GM12865 (cell line): ENCODE measurements around the gene AQP6.

Experiments used
- DNase-seq: peaks from one replicate; pipeline ENCODE4 v3.0.0; 2010; ENCODE audit warnings: low read depth
- H3K4me3 ChIP-seq: 2 replicates; pipeline ENCODE4 v1.5.1; 2011; ENCODE audit warnings: mild to moderate bottlenecking, low read depth, low read length, control low read depth
- TF ChIP-seq, protein P1 (sequence below): IDR thresholded peaks from 2 replicates; pipeline ENCODE4 v1.5.1; 2011; ENCODE audit warnings: low read length, control low read depth, low read depth, inconsistent platforms; ENCODE audit not compliant: insufficient read depth; ENCODE audit errors: missing control alignments

AQP6 gene

DNA sequence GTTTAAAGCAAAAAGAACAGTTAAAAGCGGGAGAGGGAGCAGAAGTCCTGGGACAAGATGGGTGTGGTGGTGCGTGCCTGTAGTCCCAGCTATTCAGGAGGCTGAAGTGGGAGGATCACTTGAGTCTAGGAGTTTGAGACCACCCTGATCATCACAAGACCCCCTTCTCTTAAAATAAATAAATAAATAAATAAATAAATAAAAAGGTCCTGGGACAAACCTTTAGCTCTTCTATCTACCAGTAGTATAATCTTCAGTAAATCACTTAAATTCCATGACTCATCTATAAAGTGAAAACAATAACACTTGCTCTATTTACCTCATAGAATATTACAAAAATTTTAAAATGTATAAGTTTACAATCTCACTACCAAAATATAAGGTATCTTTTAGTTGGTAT lies 46.8 kb downstream of the AQP6 start:
- TF ChIP-seq, protein P1, sequence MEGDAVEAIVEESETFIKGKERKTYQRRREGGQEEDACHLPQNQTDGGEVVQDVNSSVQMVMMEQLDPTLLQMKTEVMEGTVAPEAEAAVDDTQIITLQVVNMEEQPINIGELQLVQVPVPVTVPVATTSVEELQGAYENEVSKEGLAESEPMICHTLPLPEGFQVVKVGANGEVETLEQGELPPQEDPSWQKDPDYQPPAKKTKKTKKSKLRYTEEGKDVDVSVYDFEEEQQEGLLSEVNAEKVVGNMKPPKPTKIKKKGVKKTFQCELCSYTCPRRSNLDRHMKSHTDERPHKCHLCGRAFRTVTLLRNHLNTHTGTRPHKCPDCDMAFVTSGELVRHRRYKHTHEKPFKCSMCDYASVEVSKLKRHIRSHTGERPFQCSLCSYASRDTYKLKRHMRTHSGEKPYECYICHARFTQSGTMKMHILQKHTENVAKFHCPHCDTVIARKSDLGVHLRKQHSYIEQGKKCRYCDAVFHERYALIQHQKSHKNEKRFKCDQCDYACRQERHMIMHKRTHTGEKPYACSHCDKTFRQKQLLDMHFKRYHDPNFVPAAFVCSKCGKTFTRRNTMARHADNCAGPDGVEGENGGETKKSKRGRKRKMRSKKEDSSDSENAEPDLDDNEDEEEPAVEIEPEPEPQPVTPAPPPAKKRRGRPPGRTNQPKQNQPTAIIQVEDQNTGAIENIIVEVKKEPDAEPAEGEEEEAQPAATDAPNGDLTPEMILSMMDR, result no peak
- no peak for DNase-seq
- no peak overlapping the region for H3K4me3 ChIP-seq

DNA sequence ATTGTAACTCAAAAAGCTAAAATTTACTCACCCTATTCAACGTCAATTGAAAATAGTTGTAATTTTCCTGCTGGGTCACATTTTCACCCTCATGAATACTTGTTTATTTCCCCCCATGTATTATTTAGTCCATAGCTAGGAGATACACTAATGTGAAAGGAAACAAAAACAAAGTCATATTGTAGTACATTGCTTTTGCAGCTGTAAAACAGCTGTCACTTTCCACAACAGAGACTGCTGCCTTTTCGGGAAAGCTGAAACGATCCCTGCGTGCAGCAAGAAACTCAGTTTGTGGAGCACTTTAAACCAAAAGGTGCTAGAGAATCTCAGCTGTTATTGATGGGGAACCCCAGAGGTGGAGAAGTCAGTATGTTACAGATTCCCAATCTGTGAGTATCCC lies 48.3 kb downstream of the AQP6 start:
- DNase-seq, result no peak
- TF ChIP-seq, protein P1, result no peak
- H3K4me3 ChIP-seq, result no peak overlapping the region

DNA sequence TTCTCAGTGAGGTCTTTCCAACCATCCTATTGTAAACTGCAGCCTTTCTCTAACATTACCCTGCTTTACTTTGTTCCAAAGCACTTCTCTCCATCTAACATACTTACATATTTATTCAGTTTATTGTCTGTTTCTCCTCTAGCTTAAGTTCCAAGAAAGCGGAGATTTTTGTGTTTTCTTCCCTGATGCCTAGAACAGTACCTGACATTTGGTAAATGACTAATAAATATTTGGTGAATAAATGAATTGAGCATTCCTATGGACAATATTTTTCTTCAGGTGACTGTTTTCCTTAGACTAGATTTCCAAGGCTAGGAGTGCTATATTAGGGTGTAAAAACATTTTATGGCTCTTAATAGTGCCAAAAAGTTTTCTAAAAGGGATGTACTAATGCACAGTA lies 50.2 kb downstream of the AQP6 start:
- DNase-seq, result no peak
- TF ChIP-seq, protein P1, result no peak
- H3K4me3 ChIP-seq, result no peak overlapping the region

DNA sequence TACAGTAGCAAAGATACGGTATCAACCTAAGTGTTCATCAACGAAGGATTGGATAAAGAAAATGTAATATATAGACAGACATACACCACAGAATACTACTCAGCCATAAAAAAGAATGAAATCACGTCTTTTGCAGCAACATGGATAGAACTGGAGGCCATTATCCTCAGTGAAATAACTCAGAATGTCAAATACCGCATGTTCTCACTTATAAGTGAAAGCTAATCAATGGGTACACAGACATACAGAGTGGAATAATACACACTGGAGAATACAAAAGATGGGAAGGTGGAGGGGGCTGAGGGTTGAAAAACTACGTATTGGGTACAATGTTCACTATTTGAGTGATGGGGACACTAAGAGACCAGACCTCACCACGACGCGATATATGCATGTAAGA lies 51.5 kb downstream of the AQP6 start:
- TF ChIP-seq, protein P1, result no peak
- no peak for DNase-seq
- peak overlapping the region; percentile 71 for H3K4me3 ChIP-seq

DNA sequence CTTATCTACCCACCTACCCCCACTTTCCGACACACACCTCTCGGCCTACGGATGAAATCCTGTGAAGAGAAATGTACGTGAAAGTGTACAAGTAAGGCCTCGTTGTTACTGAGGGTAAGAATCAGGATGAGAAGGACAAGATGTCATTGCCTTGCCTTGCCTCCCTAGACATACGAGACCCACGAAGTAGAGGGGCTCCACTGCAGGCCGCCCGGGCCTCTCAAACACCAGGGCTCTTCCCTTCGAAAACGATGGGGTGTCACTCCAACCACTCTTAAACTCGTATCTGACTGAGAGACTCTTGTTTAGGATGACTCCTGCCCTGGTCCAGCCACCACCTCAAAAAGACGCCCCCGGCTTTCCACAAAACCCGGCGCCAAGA lies 52.0 kb downstream of the AQP6 start:
- TF ChIP-seq, protein P1, result no peak
- H3K4me3 ChIP-seq, result peak overlapping the region; percentile 71
- DNase-seq, result peak; percentile 29

DNA sequence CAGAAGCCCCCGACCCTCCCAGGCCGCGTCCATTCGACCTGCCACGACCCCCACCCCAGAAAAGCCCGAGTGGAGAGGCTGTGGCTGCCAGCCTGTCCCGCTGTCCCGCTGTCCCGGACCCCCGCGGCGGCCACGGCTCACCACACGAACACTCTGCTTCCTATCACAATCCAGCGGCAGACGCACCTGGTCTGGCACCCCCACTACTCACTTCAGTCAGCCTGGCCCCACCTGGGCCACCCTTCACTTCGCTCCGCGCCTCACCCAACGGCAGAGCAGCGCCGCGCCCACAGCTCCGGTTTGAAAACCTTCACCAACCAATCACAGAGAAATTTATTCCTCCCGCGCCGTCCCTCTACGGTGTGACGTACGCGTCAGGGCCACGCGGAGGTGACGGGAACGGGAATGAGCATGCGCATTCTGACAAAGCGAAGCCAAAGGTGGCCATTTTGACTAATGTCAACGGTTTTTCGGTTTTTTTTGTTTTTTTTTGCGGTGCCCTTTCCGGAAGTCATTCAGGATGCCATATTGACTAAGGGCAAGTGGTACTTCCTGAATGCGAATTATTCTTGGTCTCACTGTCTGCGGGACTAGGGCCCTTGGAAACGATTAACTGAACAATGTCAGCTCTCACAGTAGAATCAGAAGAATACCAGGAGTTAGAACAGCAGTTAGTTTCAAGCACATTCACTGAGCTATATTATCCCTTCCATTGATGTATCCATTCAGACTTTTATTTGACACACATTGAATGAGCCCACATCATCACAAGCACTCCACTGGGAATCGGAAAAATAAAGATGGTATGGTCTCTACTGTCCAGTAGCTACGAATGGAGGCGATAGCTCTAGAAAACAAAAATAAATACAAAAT lies 52.7 kb downstream of the AQP6 start, which contains the start of gene RACGAP1:
RACGAP1 (minus strand) TSS at position 308 of the 873 bp plus-strand sequence. CDS start 8,779 bp downstream, outside the sequence.
- TF ChIP-seq, protein P1, result no peak
- H3K4me3 ChIP-seq, result peak within 1 kb of the TSS; percentile 71
- peak; percentile 99 for DNase-seq

DNA sequence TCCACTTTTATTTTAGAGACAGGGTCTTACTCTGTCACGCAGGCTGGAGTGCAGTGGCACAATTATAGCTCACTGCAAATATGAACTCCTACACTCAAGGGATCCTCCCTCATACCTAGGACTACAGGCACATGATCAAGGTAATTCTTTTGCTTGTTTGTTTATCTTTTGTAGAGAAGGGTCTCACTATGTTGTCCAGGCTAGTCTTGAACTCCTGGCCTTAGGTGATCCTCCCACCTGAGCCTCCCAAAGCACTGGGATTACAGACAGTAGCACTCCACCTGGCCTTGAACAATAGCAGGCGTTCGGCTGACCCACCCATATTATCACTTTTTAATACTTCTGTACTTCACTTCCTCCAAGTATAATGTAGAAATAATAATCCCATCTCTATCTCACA lies 53.9 kb downstream of the AQP6 start:
- no peak overlapping the region for H3K4me3 ChIP-seq
- DNase-seq, result no peak
- TF ChIP-seq, protein P1, result no peak
